IMR-90 (cell line): ENCODE data around the gene FEV. TPM values are rescaled to one million over a fixed set of nuclear protein-coding genes. Genes with fewer than 3 reads are reported as not detected.

Source experiments
- ATAC-seq: fragments of 200-7000 bp; cut with Tn5 transposase; 2 replicates; pipeline ENCODE4 v1.9.1; 2020; ENCODE audit warnings: low read depth, mild to moderate bottlenecking, moderate library complexity
- BruUV-seq: library from RNA; stranded (reverse); fragments of 400-500 nt; replicated peaks from 2 replicates; lab custom pipeline; 2021; lab: Mats Ljungman, UMichigan
- CTCF ChIA-PET: fragments of 300-600 bp; formaldehyde crosslinking; extraction: SDS; loops from one replicate; lab custom pipeline; 2021; ENCODE audit warnings: antibody characterized with exemption; lab: Yijun Ruan, JAX
- POLR2A ChIA-PET: fragments of 300-600 bp; sonication (Branson Sonifier 250); formaldehyde crosslinking; loops from one replicate; lab custom pipeline; 2022; ENCODE audit warnings: antibody characterized with exemption; ENCODE audit not compliant: unreplicated experiment; lab: Charles Lee
- DNase-seq: peaks from one replicate; pipeline ENCODE4 v3.0.0; 2013
- H2AFZ ChIP-seq: replicated peaks from 2 replicates; pipeline ENCODE3; 2013; ENCODE audit warnings: low read length, mild to moderate bottlenecking; ENCODE audit not compliant: poor library complexity
- H2AK5ac ChIP-seq: 2 replicates; pipeline ENCODE4 v1.6.1; 2013; ENCODE audit warnings: low read depth, low read length, inconsistent platforms
- H2AK9ac ChIP-seq: replicated peaks from 2 replicates; pipeline ENCODE3; 2013; ENCODE audit warnings: mild to moderate bottlenecking, low read depth, low read length, moderate library complexity; ENCODE audit not compliant: poor library complexity
- H2BK120ac ChIP-seq: 2 replicates; pipeline ENCODE4 v1.6.1; 2013; ENCODE audit warnings: low read depth, low read length, inconsistent platforms
- H2BK15ac ChIP-seq: 3 replicates; pipeline ENCODE4 v1.6.1; 2013; ENCODE audit warnings: low read depth, low read length, inconsistent platforms
- H2BK20ac ChIP-seq: 2 replicates; pipeline ENCODE4 v1.6.1; 2013; ENCODE audit warnings: low read depth, mild to moderate bottlenecking, inconsistent platforms, low read length, moderate library complexity
- H2BK5ac ChIP-seq: 2 replicates; pipeline ENCODE4 v1.6.1; 2013; ENCODE audit warnings: mild to moderate bottlenecking, low read depth, low read length, inconsistent platforms; ENCODE audit not compliant: poor library complexity, severe bottlenecking
- H3K14ac ChIP-seq: replicated peaks from 2 replicates; pipeline ENCODE4 v1.6.1; 2013; ENCODE audit warnings: low read depth, low read length, inconsistent platforms
- H3K18ac ChIP-seq: 2 replicates; pipeline ENCODE4 v1.6.1; 2013; ENCODE audit warnings: low read depth, low read length, control low read depth
- H3K23ac ChIP-seq: 2 replicates; pipeline ENCODE4 v1.6.1; 2013; ENCODE audit warnings: low read depth, low read length, inconsistent platforms
- H3K27ac ChIP-seq: 2 replicates; pipeline ENCODE4 v1.5.1; 2013; ENCODE audit warnings: mild to moderate bottlenecking, control low read depth, low read length; ENCODE audit not compliant: insufficient read depth
- H3K27me3 ChIP-seq: 2 replicates; pipeline ENCODE4 v1.6.1; 2013; ENCODE audit warnings: low read length; ENCODE audit not compliant: control insufficient read depth, insufficient read depth
- H3K36me3 ChIP-seq: 2 replicates; pipeline ENCODE4 v1.6.1; 2013; ENCODE audit warnings: low read length, mixed read lengths; ENCODE audit not compliant: control insufficient read depth, insufficient read depth
- H3K4ac ChIP-seq: 2 replicates; pipeline ENCODE4 v1.6.1; 2013; ENCODE audit warnings: low read depth, low read length, inconsistent platforms
- H3K4me1 ChIP-seq: 2 replicates; pipeline ENCODE4 v1.6.1; 2013; ENCODE audit warnings: low read length, mixed read lengths; ENCODE audit not compliant: control insufficient read depth, insufficient read depth
- H3K4me2 ChIP-seq: 2 replicates; pipeline ENCODE4 v1.6.1; 2013; ENCODE audit warnings: low read depth, mild to moderate bottlenecking, control low read depth, low read length, moderate library complexity
- H3K4me3 ChIP-seq: 2 replicates; pipeline ENCODE4 v1.5.1; 2013; ENCODE audit warnings: low read depth, mild to moderate bottlenecking, control low read depth, low read length, moderate library complexity; ENCODE audit not compliant: insufficient read depth
- H3K56ac ChIP-seq: 2 replicates; pipeline ENCODE4 v1.6.1; 2013; ENCODE audit warnings: low read length, inconsistent platforms; ENCODE audit not compliant: insufficient read depth; ENCODE audit errors: extremely low read depth
- H3K79me1 ChIP-seq, 2 experiments: 2 replicates each; pipeline ENCODE4 v1.6.1; 2013; ENCODE audit warnings: low read length in 2 of 2, inconsistent platforms in 1 of 2, low read depth in 1 of 2
- H3K9ac ChIP-seq: 2 replicates; pipeline ENCODE4 v1.6.1; 2013; ENCODE audit warnings: low read depth, low read length, control low read depth
- H3K9me1 ChIP-seq: 2 replicates; pipeline ENCODE4 v1.6.1; 2013; ENCODE audit warnings: low read length, inconsistent platforms; ENCODE audit not compliant: insufficient read depth
- H3K9me3 ChIP-seq: 2 replicates; pipeline ENCODE4 v1.6.1; 2013; ENCODE audit warnings: low read length; ENCODE audit not compliant: control insufficient read depth, insufficient read depth
- H4K20me1 ChIP-seq: 2 replicates; pipeline ENCODE4 v1.6.1; 2013; ENCODE audit warnings: low read length, inconsistent platforms; ENCODE audit not compliant: insufficient read depth
- H4K5ac ChIP-seq: 2 replicates; pipeline ENCODE4 v1.6.1; 2013; ENCODE audit warnings: mild to moderate bottlenecking, low read depth, low read length, control low read depth
- H4K8ac ChIP-seq, 2 experiments: 2 replicates each; pipeline ENCODE4 v1.6.1; 2013; ENCODE audit warnings: low read depth in 2 of 2, low read length in 2 of 2, control low read depth in 1 of 2, inconsistent platforms in 1 of 2
- H4K91ac ChIP-seq: 2 replicates; pipeline ENCODE4 v1.6.1; 2013; ENCODE audit warnings: low read depth, low read length, inconsistent platforms; ENCODE audit not compliant: insufficient read depth
- CEBPB ChIP-seq: IDR thresholded peaks from 2 replicates; pipeline ENCODE4 v1.6.1; 2012; ENCODE audit warnings: low read depth, low read length, improper control_type of control experiment
- CTCF ChIP-seq: conservative IDR thresholded peaks from 2 replicates; pipeline ENCODE4 v1.5.1; 2012; ENCODE audit warnings: mild to moderate bottlenecking, low read depth, low read length, improper control_type of control experiment
- MAZ ChIP-seq: IDR thresholded peaks from 2 replicates; pipeline ENCODE4 v1.6.1; 2012; ENCODE audit warnings: low read depth, mild to moderate bottlenecking, low read length, improper control_type of control experiment, moderate library complexity, borderline replicate concordance
- RAD21 ChIP-seq: IDR thresholded peaks from 2 replicates; pipeline ENCODE4 v1.6.1; 2012; ENCODE audit warnings: low read length, improper control_type of control experiment
- SMC3 ChIP-seq: fragments of 150-350 bp; IDR thresholded peaks from 2 replicates; pipeline ENCODE4 v1.6.1; 2016; ENCODE audit warnings: low read depth, mild to moderate bottlenecking, antibody characterized with exemption, low read length, moderate library complexity
- USF2 ChIP-seq: fragments of 150-350 bp; IDR thresholded peaks from 2 replicates; pipeline ENCODE4 v1.6.1; 2017; ENCODE audit warnings: mild to moderate bottlenecking, antibody characterized with exemption, low read length, low read depth
- WGBS, 2 experiments: methylation state at CpG; one replicate each; pipeline versions ENCODE4 v1.1.5 to v1.1.7; 2013; ENCODE audit warnings: missing lambda C conversion rate in 2 of 2; ENCODE audit not compliant: insufficient read length in 1 of 2; ENCODE audit errors: extremely low coverage in 2 of 2; 5-methylcytosine and 5-hydroxymethylcytosine counted together
- dilution Hi-C: fragments of 300-500 bp; cut with HindIII; formaldehyde crosslinking; loops from one replicate; pipeline ENCODE4 v1.14.3; 2018; ENCODE audit warnings: low sequenced_read_pairs; ENCODE audit not compliant: unreplicated experiment
- in situ Hi-C: fragments of 300-500 bp; cut with MboI; formaldehyde crosslinking; loops from 3 replicates; pipeline ENCODE4 v1.14.3; 2019; ENCODE audit warnings: low sequenced_read_pairs, inconsistent platforms, mixed read lengths
- intact Hi-C: fragments of 100-400 bp; cut with micrococcal nuclease; formaldehyde crosslinking; loops from 2 replicates; pipeline ENCODE4 v1.10.0; 2022
- polyA plus RNA-seq, 3 experiments: library from polyadenylated mRNA; depleted of rRNA; stranded (reverse); fragments of >200 nt; gene quantifications; 2 replicates each; pipeline ENCODE4 v1.2.3, GENCODE V29; 2012; ENCODE audit warnings: low replicate concordance in 1 of 3
- total RNA-seq: library from RNA; depleted of rRNA; stranded (reverse); fragments of >200 nt; gene quantifications from 2 replicates; pipeline ENCODE4 v1.2.3, GENCODE V29; 2012

The FEV gene
- total and polyA plus RNA-seq, 2 of the 4 experiments (the other 2 are of a cell fraction) = not detected

GRCh38 chr2:219029829-219030165 lies 44.8 kb upstream of the FEV start:
- DNase-seq (peak; percentile 63), ATAC-seq (peak; percentile 100)
- dilution Hi-C loops (no loop called here), intact Hi-C loops (loop anchor here (1.0 kb wide), 3 partner anchors 33 to 126 kb away; no protein-coding TSS in a partner anchor), in situ Hi-C loops (loop anchor here (5.0 kb wide), 1 partner anchor 123 kb away; no protein-coding TSS in a partner anchor)
- Histone ChIP-seq H3K9me3 (no peaks in the 10 kb centered on the region), H2BK20ac (no peak overlapping the region), H3K14ac (no peak overlapping the region), H3K56ac (no peak overlapping the region), H2AFZ (peak overlapping the region; percentile 69), H3K18ac (no peak overlapping the region), H3K4me2 (no peak overlapping the region), H2BK15ac (no peak overlapping the region), H3K9ac (no peak overlapping the region), H3K4ac (no peak overlapping the region), H3K79me1 (no peaks in the 10 kb centered on the region), H2BK120ac (no peak overlapping the region), H2BK5ac (no peak overlapping the region), H4K91ac (no peak overlapping the region), H2AK5ac (no peak overlapping the region), H4K8ac (no peak overlapping the region), H3K4me3 (no peak overlapping the region), H3K27me3 (peaks cover 48% of the 10 kb centered on the region), H2AK9ac (peak overlapping the region; percentile 84), H3K36me3 (no peaks in the 10 kb centered on the region), H4K5ac (no peak overlapping the region), H3K27ac (no peak overlapping the region), H4K20me1 (0 out of 2 replicates have a peak, but pooled peaks cover 8% of the 10 kb centered on the region), H3K4me1 (no peaks in the 10 kb centered on the region), H3K9me1 (no peaks in the 10 kb centered on the region), H3K23ac (no peak overlapping the region)
- BruUV-seq = no TSS peak
- TF ChIP-seq CTCF = peak; percentile 91
- TF ChIP-seq USF2 = no peak
- peak; percentile 93 for TF ChIP-seq SMC3
- peak; percentile 83; the same call in 1 of the 2 replicates for TF ChIP-seq MAZ
- peak; percentile 87 for TF ChIP-seq RAD21
- TF ChIP-seq CEBPB = no peak
- ChIA-PET CTCF (interaction anchor here (0.5 to 1.7 kb wide), 21 partner anchors 9 to 348 kb away, joined by 3 to 17 read pairs (median 4); partner anchors contain the start of gene CFAP65), POLR2A (interaction anchor here (0.5 kb wide), 1 partner anchor 45 kb away, joined by 3 read pairs; no protein-coding TSS in a partner anchor)
- 30% methylated on average over 2 of the region's 9 CpGs; no CpG with 5 or more reads in 1 of the 2 experiments for WGBS, 2 experiments
